ENCODE results near the gene MARK2.

The MARK2 gene

GRCh38 chr11:63937713-63938478, 99.0 kb downstream of the MARK2 start:
- peak; percentile 53 for DNase-seq

GRCh38 chr11:63938479-63939396, 99.8 kb downstream of the MARK2 start, which contains the start of gene NAA40:
Gene NAA40 (plus strand): TSS chr11:63939002. CDS start chr11:63939097, 95 bp downstream.
- DNase-seq: peak; percentile 97

GRCh38 chr11:63939397-63939891, 100.5 kb downstream of the MARK2 start:
- DNase-seq: peak; percentile 37

- DNase-seq: no peak
These were observed 101.9 kb downstream of the MARK2 start for GRCh38 chr11:63940786-63941185.

- DNase-seq: no peak
These were observed 103.0 kb downstream of the MARK2 start for GRCh38 chr11:63941901-63942300.

- no peak for DNase-seq
These were observed 103.9 kb downstream of the MARK2 start for GRCh38 chr11:63942803-63943202.

GRCh38 chr11:63944987-63945386, 106.1 kb downstream of the MARK2 start:
- no peak for DNase-seq

GRCh38 chr11:63945477-63946163, 106.7 kb downstream of the MARK2 start:
- peak; percentile 73 for DNase-seq

- peak; percentile 48 for DNase-seq
These were observed 113.0 kb downstream of the MARK2 start for GRCh38 chr11:63951779-63952536.

- DNase-seq: no peak
These were observed 113.7 kb downstream of the MARK2 start for GRCh38 chr11:63952570-63952969.

- peak; percentile 24 for DNase-seq
These were observed 119.1 kb downstream of the MARK2 start for GRCh38 chr11:63958008-63958407.
